GM21515 (cell line): ENCODE data around the gene FBXO17.
"Not testable (repeated sequence)": the region's sequence is repeated elsewhere in the genome, so short reads cannot be mapped to it uniquely, and the experiment has no call there.

Experiments used
- ATAC-seq: cut with Tn5 transposase; IDR thresholded peaks from one replicate; pipeline ENCODE4 v1.9.1; 2021; ENCODE audit not compliant: unreplicated experiment

FBXO17 gene

GRCh38 chr19:38980583-38981374 is 5.2 kb upstream of the FBXO17 start:
- no peak for ATAC-seq

- ATAC-seq = no peak
Measured at GRCh38 chr19:38979812-38980211, 4.3 kb upstream of the FBXO17 start.

GRCh38 chr19:38978326-38978689 is 2.8 kb upstream of the FBXO17 start:
- ATAC-seq = no peak

GRCh38 chr19:38977445-38978325 is 2.1 kb upstream of the FBXO17 start:
- no peak for ATAC-seq

- no peak for ATAC-seq
Measured at GRCh38 chr19:38975861-38976271, 324 bp upstream of the FBXO17 start.

- no peak for ATAC-seq
Measured at GRCh38 chr19:38974624-38975213, 823 bp downstream of the FBXO17 start.

GRCh38 chr19:38971672-38972071 is 3.9 kb downstream of the FBXO17 start:
- no peak for ATAC-seq

- ATAC-seq = no peak
Measured at GRCh38 chr19:38970664-38971532, 4.6 kb downstream of the FBXO17 start.

GRCh38 chr19:38966149-38966548 is 9.4 kb downstream of the FBXO17 start:
- ATAC-seq = not testable (repeated sequence)

GRCh38 chr19:38964738-38965137 is 10.8 kb downstream of the FBXO17 start:
- ATAC-seq = no peak

- no peak for ATAC-seq
Measured at GRCh38 chr19:38959618-38960017, 15.9 kb downstream of the FBXO17 start.

GRCh38 chr19:38958301-38958700 is 17.2 kb downstream of the FBXO17 start:
- no peak for ATAC-seq

GRCh38 chr19:38956264-38956663 is 19.3 kb downstream of the FBXO17 start:
- no peak for ATAC-seq

GRCh38 chr19:38953677-38954076 is 21.9 kb downstream of the FBXO17 start:
- ATAC-seq = no peak

- ATAC-seq = no peak
Measured at GRCh38 chr19:38952395-38953165, 23.0 kb downstream of the FBXO17 start.

- ATAC-seq = no peak
Measured at GRCh38 chr19:38951187-38951586, 24.4 kb downstream of the FBXO17 start.

- ATAC-seq = peak; percentile 56
Measured at GRCh38 chr19:38949580-38950367, 25.8 kb downstream of the FBXO17 start.

- no peak for ATAC-seq
Measured at GRCh38 chr19:38946229-38947010, 29.1 kb downstream of the FBXO17 start.
